HG03457 (cell line): ENCODE results near the gene RAB44.

Experiments used
- ATAC-seq: cut with Tn5 transposase; IDR thresholded peaks from one replicate; pipeline ENCODE4 v1.9.1; 2021; ENCODE audit warnings: moderate number of reproducible peaks; ENCODE audit not compliant: unreplicated experiment

RAB44 gene

GRCh38 chr6:36728289-36729160, 30.9 kb downstream of the RAB44 start:
- ATAC-seq, result no peak

GRCh38 chr6:36729161-36729524, 31.5 kb downstream of the RAB44 start:
- no peak for ATAC-seq

- no peak for ATAC-seq
Observed at GRCh38 chr6:36730424-36731380, 33.1 kb downstream of the RAB44 start.

- ATAC-seq, result no peak
Observed at GRCh38 chr6:36731622-36732310, 34.1 kb downstream of the RAB44 start.

GRCh38 chr6:36733300-36733699, 35.7 kb downstream of the RAB44 start:
- ATAC-seq, result no peak

- no peak for ATAC-seq
Observed at GRCh38 chr6:36734486-36735060, 36.9 kb downstream of the RAB44 start.

- no peak for ATAC-seq
Observed at GRCh38 chr6:36735110-36736071, 37.8 kb downstream of the RAB44 start.

GRCh38 chr6:36737043-36737785, 39.6 kb downstream of the RAB44 start:
- ATAC-seq, result no peak

- ATAC-seq, result no peak
Observed at GRCh38 chr6:36738108-36738507, 40.5 kb downstream of the RAB44 start.

GRCh38 chr6:36739947-36740817, 42.6 kb downstream of the RAB44 start:
- no peak for ATAC-seq

GRCh38 chr6:36740818-36741179, 43.2 kb downstream of the RAB44 start:
- ATAC-seq, result no peak

- ATAC-seq, result no peak
Observed at GRCh38 chr6:36742146-36742545, 44.5 kb downstream of the RAB44 start.

- ATAC-seq, result no peak
Observed at GRCh38 chr6:36743032-36743431, 45.4 kb downstream of the RAB44 start.

GRCh38 chr6:36743538-36744303, 46.1 kb downstream of the RAB44 start:
- no peak for ATAC-seq

GRCh38 chr6:36744304-36744673, 46.7 kb downstream of the RAB44 start:
- ATAC-seq, result no peak

GRCh38 chr6:36745283-36745682, 47.7 kb downstream of the RAB44 start:
- ATAC-seq, result no peak

GRCh38 chr6:36745836-36746235, 48.2 kb downstream of the RAB44 start:
- no peak for ATAC-seq
